ENCODE results near the gene ENPP1.

DNA sequence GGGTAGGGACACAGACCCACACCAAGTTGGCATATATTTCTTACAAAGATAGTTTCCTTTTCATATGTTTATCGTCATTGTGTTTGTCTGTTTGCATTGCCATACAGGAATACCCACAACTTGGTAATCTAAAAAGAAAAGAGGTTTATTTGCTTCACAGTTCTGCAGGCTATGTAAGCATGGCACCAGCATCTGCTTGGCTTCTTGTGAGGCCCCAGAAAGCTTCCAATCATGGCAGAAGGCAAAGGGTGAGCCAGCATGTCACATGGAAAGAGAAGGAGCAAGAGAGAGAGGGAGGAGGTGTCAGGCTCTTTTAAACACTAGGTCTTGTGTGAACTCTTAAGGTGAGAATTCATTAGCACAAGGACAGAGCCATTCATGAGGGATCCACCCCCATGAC lies 90.9 kb downstream of the ENPP1 start:
- TF ChIP-seq GATA2 (IDR thresholded peaks at IDR 0.05; ENCODE audit: insufficient read depth, insufficient read length, low read depth, low read length): no peak
- TF ChIP-seq, protein P1, sequence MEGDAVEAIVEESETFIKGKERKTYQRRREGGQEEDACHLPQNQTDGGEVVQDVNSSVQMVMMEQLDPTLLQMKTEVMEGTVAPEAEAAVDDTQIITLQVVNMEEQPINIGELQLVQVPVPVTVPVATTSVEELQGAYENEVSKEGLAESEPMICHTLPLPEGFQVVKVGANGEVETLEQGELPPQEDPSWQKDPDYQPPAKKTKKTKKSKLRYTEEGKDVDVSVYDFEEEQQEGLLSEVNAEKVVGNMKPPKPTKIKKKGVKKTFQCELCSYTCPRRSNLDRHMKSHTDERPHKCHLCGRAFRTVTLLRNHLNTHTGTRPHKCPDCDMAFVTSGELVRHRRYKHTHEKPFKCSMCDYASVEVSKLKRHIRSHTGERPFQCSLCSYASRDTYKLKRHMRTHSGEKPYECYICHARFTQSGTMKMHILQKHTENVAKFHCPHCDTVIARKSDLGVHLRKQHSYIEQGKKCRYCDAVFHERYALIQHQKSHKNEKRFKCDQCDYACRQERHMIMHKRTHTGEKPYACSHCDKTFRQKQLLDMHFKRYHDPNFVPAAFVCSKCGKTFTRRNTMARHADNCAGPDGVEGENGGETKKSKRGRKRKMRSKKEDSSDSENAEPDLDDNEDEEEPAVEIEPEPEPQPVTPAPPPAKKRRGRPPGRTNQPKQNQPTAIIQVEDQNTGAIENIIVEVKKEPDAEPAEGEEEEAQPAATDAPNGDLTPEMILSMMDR (IDR thresholded peaks at IDR 0.05; ENCODE audit: extremely low read depth in 1 of 2, insufficient read depth in 1 of 2, low read depth in 1 of 2, low read length in 2 of 2): no peak
- TF ChIP-seq POLR2A (IDR thresholded peaks at IDR 0.05; ENCODE audit: low read depth, low read length): no peak
- no peak for TF ChIP-seq POLR2AphosphoS5 (IDR thresholded peaks at IDR 0.05; ENCODE audit: insufficient read depth, low read depth, low read length)
- no peak for TF ChIP-seq MAX (IDR thresholded peaks at IDR 0.05; ENCODE audit: insufficient read depth, insufficient read length)
- TF ChIP-seq EZH2 (IDR thresholded peaks at IDR 0.05; ENCODE audit: borderline replicate concordance, low read depth, low read length, severe bottlenecking): no peak
- no peak for TF ChIP-seq JUN (IDR thresholded peaks at IDR 0.05; ENCODE audit: borderline replicate concordance, insufficient read depth, insufficient read length, low read depth)
